H1 (cell line): ENCODE data around the gene SHROOM3. TPM values are rescaled to one million over a fixed set of nuclear protein-coding genes. Genes with fewer than 3 reads are reported as not detected.

ENCODE experiments used
- CTCF ChIA-PET: fragments of 300-600 bp; sonication (Branson Sonifier 250); formaldehyde crosslinking; loops from one replicate; lab custom pipeline; 2021; ENCODE audit not compliant: partially characterized antibody; lab: Charles Lee
- POLR2A ChIA-PET: fragments of 300-600 bp; sonication (Branson Sonifier 250); formaldehyde crosslinking; loops from one replicate; lab custom pipeline; 2021; ENCODE audit warnings: inconsistent platforms; ENCODE audit not compliant: partially characterized antibody; lab: Charles Lee
- DNase-seq, 2 experiments: peaks; one replicate each; pipeline versions ENCODE4 v3.0.0 to v3.0.0-alpha.2; 2010 to 2022; ENCODE audit warnings: low spot score in 2 of 2, low read depth in 1 of 2, mixed read lengths in 1 of 2
- FAIRE-seq: peaks from 2 replicates; lab custom pipeline; 2011; peaks lifted over from hg19 to GRCh38; lab: Jason Lieb, UNC
- H2AFZ ChIP-seq: 2 replicates; pipeline ENCODE4 v1.8.1; 2012; ENCODE audit warnings: low read length, inconsistent platforms
- H2AK5ac ChIP-seq: 2 replicates; pipeline ENCODE4 v1.6.1; 2013; ENCODE audit warnings: low read depth, low read length
- H2BK120ac ChIP-seq: replicated peaks from 2 replicates; pipeline ENCODE3; 2013; ENCODE audit warnings: low read depth, low read length, inconsistent platforms
- H2BK12ac ChIP-seq: 2 replicates; pipeline ENCODE4 v1.6.1; 2013; ENCODE audit warnings: low read depth, low read length
- H2BK15ac ChIP-seq: 2 replicates; pipeline ENCODE4 v1.6.1; 2013; ENCODE audit warnings: low read length
- H2BK20ac ChIP-seq: 2 replicates; pipeline ENCODE4 v1.6.1; 2013; ENCODE audit warnings: low read length
- H2BK5ac ChIP-seq: 2 replicates; pipeline ENCODE4 v1.6.1; 2013; ENCODE audit warnings: low read depth, low read length
- H3K14ac ChIP-seq: 2 replicates; pipeline ENCODE4 v1.6.1; 2013; ENCODE audit warnings: inconsistent platforms; ENCODE audit not compliant: insufficient read length
- H3K18ac ChIP-seq: 2 replicates; pipeline ENCODE4 v1.6.1; 2013; ENCODE audit warnings: low read length; ENCODE audit errors: extremely low read depth
- H3K23ac ChIP-seq: 2 replicates; pipeline ENCODE4 v1.6.1; 2013; ENCODE audit warnings: inconsistent platforms; ENCODE audit not compliant: insufficient read length
- H3K23me2 ChIP-seq: 2 replicates; pipeline ENCODE4 v1.6.1; 2013; ENCODE audit warnings: low read depth, low read length
- H3K27ac ChIP-seq: 2 replicates; pipeline ENCODE4 v1.6.1; 2011; ENCODE audit warnings: low read depth, low read length, inconsistent platforms
- H3K27me3 ChIP-seq, 4 experiments: replicated peaks in 1 of 4; 1 replicate in 1 of 4; 2 replicates in 3 of 4; pipeline versions ENCODE4 v1.6.1 to v1.8.1; 2011 to 2013; ENCODE audit warnings: low read length in 3 of 4, mild to moderate bottlenecking in 3 of 4, inconsistent platforms in 2 of 4, mixed read lengths in 2 of 4, moderate library complexity in 1 of 4; ENCODE audit not compliant: control insufficient read depth in 3 of 4, insufficient read depth in 3 of 4; ENCODE audit errors: extremely low read depth in 1 of 4
- H3K36me3 ChIP-seq, 4 experiments: 2 replicates each; pipeline versions ENCODE4 v1.6.1 to v1.8.1; 2011 to 2013; ENCODE audit warnings: mild to moderate bottlenecking in 4 of 4, low read length in 3 of 4, moderate library complexity in 2 of 4, control low read depth in 1 of 4, inconsistent platforms in 1 of 4; ENCODE audit not compliant: insufficient read depth in 4 of 4, control insufficient read depth in 2 of 4
- H3K4ac ChIP-seq: replicated peaks from 2 replicates; pipeline ENCODE3; 2013; ENCODE audit warnings: low read length, low read depth, mixed read lengths, inconsistent platforms; ENCODE audit not compliant: insufficient read length
- H3K4me1 ChIP-seq, 4 experiments: replicated peaks in 1 of 4; 1 replicate in 1 of 4; 2 replicates in 3 of 4; pipeline versions ENCODE4 v1.6.1 to v1.8.1; 2011 to 2013; ENCODE audit warnings: low read length in 3 of 4, inconsistent platforms in 2 of 4, mixed read lengths in 1 of 4; ENCODE audit not compliant: insufficient read depth in 4 of 4, control insufficient read depth in 3 of 4
- H3K4me2 ChIP-seq, 2 experiments: 2 replicates each; pipeline versions ENCODE4 v1.6.1 to v1.8.1; 2011 to 2013; ENCODE audit warnings: low read depth in 2 of 2, low read length in 2 of 2, control low read depth in 1 of 2, inconsistent platforms in 1 of 2, mild to moderate bottlenecking in 1 of 2; ENCODE audit not compliant: insufficient read depth in 1 of 2
- H3K4me3 ChIP-seq, 4 experiments: fragments of 200-600, 300-600 bp in 1 of 4; sonication (generic), shearing (Covaris generic), sonication (Bioruptor Twin) in 1 of 4; 2 replicates each; pipeline versions ENCODE4 v1.5.1 to v1.8.1; 2011 to 2016; ENCODE audit warnings: low read length in 4 of 4, low read depth in 3 of 4, control low read depth in 2 of 4, inconsistent platforms in 2 of 4, mild to moderate bottlenecking in 2 of 4, mixed read lengths in 1 of 4, moderate library complexity in 1 of 4; ENCODE audit not compliant: insufficient read depth in 2 of 4; ENCODE audit errors: extremely low read depth in 1 of 4
- H3K56ac ChIP-seq: replicated peaks from 2 replicates; pipeline ENCODE3; 2013; ENCODE audit warnings: low read depth, mild to moderate bottlenecking, mixed read lengths, low read length, inconsistent platforms; ENCODE audit not compliant: insufficient read length
- H3K79me1 ChIP-seq: 2 replicates; pipeline ENCODE4 v1.6.1; 2013; ENCODE audit warnings: low read depth, low read length, control low read depth
- H3K79me2 ChIP-seq, 2 experiments: 2 replicates each; pipeline versions ENCODE4 v1.6.1 to v1.8.1; 2012 to 2013; ENCODE audit warnings: low read length in 2 of 2, mild to moderate bottlenecking in 2 of 2, inconsistent platforms in 1 of 2; ENCODE audit not compliant: insufficient read depth in 2 of 2, control insufficient read depth in 1 of 2
- H3K9ac ChIP-seq, 4 experiments: replicated peaks in 1 of 4; 1 replicate in 1 of 4; 2 replicates in 3 of 4; pipeline versions ENCODE4 v1.6.1 to v1.8.1; 2011 to 2013; ENCODE audit warnings: low read depth in 3 of 4, low read length in 3 of 4, control low read depth in 2 of 4, mild to moderate bottlenecking in 2 of 4, moderate library complexity in 2 of 4, inconsistent platforms in 1 of 4; ENCODE audit errors: extremely low read depth in 1 of 4
- H3K9me3 ChIP-seq, 2 experiments: 2 replicates each; pipeline versions ENCODE4 v1.6.1 to v1.8.1; 2012 to 2013; ENCODE audit warnings: mild to moderate bottlenecking in 2 of 2, moderate library complexity in 2 of 2, control low read depth in 1 of 2, inconsistent platforms in 1 of 2, low read depth in 1 of 2, low read length in 1 of 2, mixed read lengths in 1 of 2; ENCODE audit not compliant: insufficient read depth in 2 of 2
- H4K20me1 ChIP-seq, 2 experiments: replicated peaks in 1 of 2; 2 replicates each; pipeline versions ENCODE3 to v1.8.1; 2011 to 2013; ENCODE audit warnings: inconsistent platforms in 2 of 2, low read length in 2 of 2, mild to moderate bottlenecking in 1 of 2; ENCODE audit not compliant: insufficient read depth in 2 of 2, control insufficient read depth in 1 of 2
- H4K5ac ChIP-seq: 2 replicates; pipeline ENCODE4 v1.6.1; 2013; ENCODE audit warnings: low read length, low read depth, mixed read lengths, inconsistent platforms; ENCODE audit not compliant: insufficient read length
- H4K8ac ChIP-seq: 2 replicates; pipeline ENCODE4 v1.8.0; 2013; ENCODE audit warnings: mild to moderate bottlenecking, moderate library complexity, low read length, inconsistent platforms; ENCODE audit not compliant: insufficient read depth; ENCODE audit errors: extremely low read depth
- H4K91ac ChIP-seq: replicated peaks from 2 replicates; pipeline ENCODE3; 2013; ENCODE audit warnings: low read length, mixed read lengths, inconsistent platforms; ENCODE audit not compliant: insufficient read length
- CHD1 ChIP-seq: IDR thresholded peaks from 2 replicates; pipeline ENCODE4 v1.6.1; 2012; ENCODE audit warnings: low read depth, low read length, improper control_type of control experiment
- CHD2 ChIP-seq: IDR thresholded peaks from 2 replicates; pipeline ENCODE4 v1.6.1; 2012; ENCODE audit warnings: low read length, improper control_type of control experiment
- MAX ChIP-seq: IDR thresholded peaks from 2 replicates; pipeline ENCODE4 v1.6.1; 2012; ENCODE audit warnings: inconsistent platforms
- NRF1 ChIP-seq: IDR thresholded peaks from 2 replicates; pipeline ENCODE4 v1.6.1; 2011; ENCODE audit warnings: mild to moderate bottlenecking, low read depth, low read length, improper control_type of control experiment
- RFX5 ChIP-seq: IDR thresholded peaks from 2 replicates; pipeline ENCODE4 v1.6.1; 2011; ENCODE audit warnings: low read depth, low read length, improper control_type of control experiment, borderline replicate concordance
- RNF2 ChIP-seq: fragments of 200-900, 300-1000 bp; sonication (generic); IDR thresholded peaks from 2 replicates; pipeline ENCODE4 v1.7.1; 2016; ENCODE audit warnings: borderline replicate concordance, low read depth, mild to moderate bottlenecking, antibody characterized with exemption, low read length; ENCODE audit not compliant: poor library complexity, severe bottlenecking; ENCODE audit errors: missing control alignments
- SIRT6 ChIP-seq: IDR thresholded peaks from one replicate; pipeline ENCODE4 v1.7.1; 2012; ENCODE audit warnings: low read length, inconsistent platforms
- SP1 ChIP-seq: IDR thresholded peaks from 2 replicates; pipeline ENCODE4 v1.6.1; 2011; ENCODE audit warnings: low read depth, low read length
- SRF ChIP-seq: IDR thresholded peaks from 2 replicates; pipeline ENCODE4 v1.6.1; 2011; ENCODE audit warnings: mild to moderate bottlenecking, low read depth, low read length, moderate library complexity
- TBP ChIP-seq: IDR thresholded peaks from 2 replicates; pipeline ENCODE4 v1.6.1; 2011; ENCODE audit warnings: low read depth, low read length, improper control_type of control experiment
- WGBS, 2 experiments: shearing (Covaris generic) in 1 of 2; methylation state at CpG; one replicate each; pipeline versions ENCODE4 v1.1.6 to v1.1.7; 2013 to 2015; ENCODE audit warnings: low lambda C conversion rate in 2 of 2, mixed read lengths in 2 of 2, inconsistent platforms in 1 of 2, low coverage in 1 of 2, missing lambda C conversion rate in 1 of 2; ENCODE audit not compliant: insufficient replicate concordance in 2 of 2, insufficient coverage in 1 of 2, insufficient read length in 1 of 2; ENCODE audit errors: extremely low coverage in 1 of 2, missing lambda C conversion rate in 1 of 2; 5-methylcytosine and 5-hydroxymethylcytosine counted together
- polyA plus RNA-seq, 7 experiments: library from polyadenylated mRNA; depleted of rRNA in 3 of 7; stranded (reverse) in 5 of 7; unstranded in 2 of 7; fragments of >200 nt in 5 of 7; fragments of 200-250 nt in 2 of 7; gene quantifications; 1 replicate in 5 of 7; 2 replicates in 1 of 7; 4 replicates in 1 of 7; pipeline versions ENCODE4 v1.2.1 to v1.2.3, GENCODE V29; 2011 to 2013; ENCODE audit warnings: missing spikeins in 2 of 7, mixed read lengths in 2 of 7
- total RNA-seq: library from RNA; stranded (reverse); fragmentation: NEBNext Ultra II Directional; extraction: Animal tissue kit (Norgen Biotek cat#: 25700); gene quantifications from 2 replicates; pipeline ENCODE4 v1.2.1, GENCODE V29; 2021

Gene SHROOM3
- total and polyA plus RNA-seq, 2 of the 8 experiments (the other 6 are each of a cell fraction or from before 2014, with no cell fraction given) = 15.8 to 34.0 TPM

GRCh38 chr4:76406081-76406480, 28.9 kb upstream of the SHROOM3 start:
- Histone ChIP-seq H4K8ac (no peak overlapping the region), H3K4ac (no peak overlapping the region), H3K27me3 (no peaks in the 10 kb centered on the region), H3K27ac (no peak overlapping the region), H3K9ac (no peak overlapping the region), H3K23me2 (no peaks in the 10 kb centered on the region), H2BK20ac (no peak overlapping the region), H4K91ac (no peak overlapping the region), H3K4me2 (no peak overlapping the region), H4K20me1 (no peaks in the 10 kb centered on the region), H4K5ac (no peak overlapping the region), H3K23ac (no peak overlapping the region), H3K14ac (no peak overlapping the region), H2BK12ac (no peak overlapping the region), H3K9me3 (no peaks in the 10 kb centered on the region), H3K36me3 (no peaks in the 10 kb centered on the region), H3K56ac (no peak overlapping the region), H3K4me1 (0 out of 7 replicates have a peak, but pooled peaks cover 0 to under 1% (median 0%) of the 10 kb centered on the region in 4 experiments), H2BK15ac (no peak overlapping the region), H3K4me3 (no peak overlapping the region), H2BK120ac (no peak overlapping the region), H2AK5ac (no peak overlapping the region), H2AFZ (no peak overlapping the region), H3K79me1 (no peaks in the 10 kb centered on the region), H3K18ac (no peak overlapping the region), H2BK5ac (no peak overlapping the region), H3K79me2 (no peaks in the 10 kb centered on the region)
- no peak for DNase-seq
- 88% methylated on average over 5 of the region's 5 CpGs; no CpG with 5 or more reads in 1 of the 2 experiments for WGBS, 2 experiments
- ChIA-PET POLR2A (no interaction called here), CTCF (no interaction called here)
- no peak for FAIRE-seq
- TF ChIP-seq RFX5 (no peak), RNF2 (no peak), MAX (no peak), CHD2 (no peak), SIRT6 (no peak), CHD1 (no peak), SP1 (no peak), TBP (no peak), SRF (no peak), NRF1 (no peak)
